ENCODE results near the gene TMEM11. TPM values are rescaled to one million over a fixed set of nuclear protein-coding genes. Genes with fewer than 3 reads are reported as not detected.

TMEM11 gene
- total RNA-seq, 1 donor from 2014 or later: 24.7 TPM

GRCh38 chr17:21208352-21208751 lies 5.6 kb downstream of the TMEM11 start:
- Mint-ChIP-seq H3K27ac (ENCODE audit: unreplicated experiment) (no peak overlapping the region), H3K27me3 (ENCODE audit: low read depth) (no peaks in the 10 kb centered on the region), H3K4me1 (ENCODE audit: low read depth) (peaks cover 47% of the 10 kb centered on the region), H3K4me3 (ENCODE audit: unreplicated experiment) (no peak overlapping the region), H3K36me3 (ENCODE audit: low read depth) (peaks cover 2% of the 10 kb centered on the region), H3K9me3 (ENCODE audit: low read depth) (no peaks in the 10 kb centered on the region)
- TF ChIP-seq CTCF (IDR thresholded peaks at IDR 0.05): no peak
- no peak for DNase-seq (ENCODE audit: low spot score)

- Mint-ChIP-seq H3K9me3 (ENCODE audit: low read depth) (no peaks in the 10 kb centered on the region), H3K4me1 (ENCODE audit: low read depth) (peaks cover 28% of the 10 kb centered on the region), H3K27ac (ENCODE audit: unreplicated experiment) (no peak overlapping the region), H3K4me3 (ENCODE audit: unreplicated experiment) (no peak overlapping the region), H3K27me3 (ENCODE audit: low read depth) (no peaks in the 10 kb centered on the region), H3K36me3 (ENCODE audit: low read depth) (peaks cover 2% of the 10 kb centered on the region)
- DNase-seq (ENCODE audit: low spot score): no peak
- no peak for TF ChIP-seq CTCF (IDR thresholded peaks at IDR 0.05)
Observed at GRCh38 chr17:21204935-21205334, 9.0 kb downstream of the TMEM11 start.

GRCh38 chr17:21202512-21202911 lies 11.4 kb downstream of the TMEM11 start:
- peaks cover 29% of the 10 kb centered on the region for H3K4me1 Mint-ChIP-seq (ENCODE audit: low read depth)
- no peaks in the 10 kb centered on the region for H3K9me3 Mint-ChIP-seq (ENCODE audit: low read depth)
- H3K4me3 Mint-ChIP-seq (ENCODE audit: unreplicated experiment): no peak overlapping the region
- H3K36me3 Mint-ChIP-seq (ENCODE audit: low read depth): peaks cover 7% of the 10 kb centered on the region
- TF ChIP-seq CTCF (IDR thresholded peaks at IDR 0.05): no peak
- DNase-seq (ENCODE audit: low spot score): no peak
- H3K27me3 Mint-ChIP-seq (ENCODE audit: low read depth): no peaks in the 10 kb centered on the region
- H3K27ac Mint-ChIP-seq (ENCODE audit: unreplicated experiment): no peak overlapping the region

GRCh38 chr17:21201874-21202273 lies 12.1 kb downstream of the TMEM11 start:
- H3K27me3 Mint-ChIP-seq (ENCODE audit: low read depth): no peaks in the 10 kb centered on the region
- no peak for TF ChIP-seq CTCF (IDR thresholded peaks at IDR 0.05)
- H3K9me3 Mint-ChIP-seq (ENCODE audit: low read depth): no peaks in the 10 kb centered on the region
- H3K27ac Mint-ChIP-seq (ENCODE audit: unreplicated experiment): peak overlapping the region; percentile 12
- peaks cover 29% of the 10 kb centered on the region for H3K4me1 Mint-ChIP-seq (ENCODE audit: low read depth)
- no peak for DNase-seq (ENCODE audit: low spot score)
- H3K36me3 Mint-ChIP-seq (ENCODE audit: low read depth): peaks cover 12% of the 10 kb centered on the region
- no peak overlapping the region for H3K4me3 Mint-ChIP-seq (ENCODE audit: unreplicated experiment)

- no peak overlapping the region for H3K4me3 Mint-ChIP-seq (ENCODE audit: unreplicated experiment)
- peaks cover 17% of the 10 kb centered on the region for H3K36me3 Mint-ChIP-seq (ENCODE audit: low read depth)
- no peak for TF ChIP-seq CTCF (IDR thresholded peaks at IDR 0.05)
- H3K4me1 Mint-ChIP-seq (ENCODE audit: low read depth): peaks cover 29% of the 10 kb centered on the region
- no peak for DNase-seq (ENCODE audit: low spot score)
- H3K9me3 Mint-ChIP-seq (ENCODE audit: low read depth): no peaks in the 10 kb centered on the region
- H3K27ac Mint-ChIP-seq (ENCODE audit: unreplicated experiment): peak overlapping the region; percentile 34
- H3K27me3 Mint-ChIP-seq (ENCODE audit: low read depth): no peaks in the 10 kb centered on the region
Observed at GRCh38 chr17:21201298-21201595, 12.7 kb downstream of the TMEM11 start.

All from chondrocyte (in vitro differentiated cells).